Measurements from ENCODE around the gene IQCN.

- TF ChIP-seq POLR2A (IDR thresholded peaks at IDR 0.05) (no peak), CTCF (IDR thresholded peaks at IDR 0.05) (no peak)
These were observed 48.1 kb upstream of the IQCN start for GRCh38 chr19:18322318-18322758.

All from uterus (tissue), 2 donors.